Measurements from ENCODE around the gene VPS54. TPM values are rescaled to one million over a fixed set of nuclear protein-coding genes. Genes with fewer than 3 reads are reported as not detected.

The VPS54 gene
- total RNA-seq, 1 donor from 2014 or later = 28.2 TPM

DNA sequence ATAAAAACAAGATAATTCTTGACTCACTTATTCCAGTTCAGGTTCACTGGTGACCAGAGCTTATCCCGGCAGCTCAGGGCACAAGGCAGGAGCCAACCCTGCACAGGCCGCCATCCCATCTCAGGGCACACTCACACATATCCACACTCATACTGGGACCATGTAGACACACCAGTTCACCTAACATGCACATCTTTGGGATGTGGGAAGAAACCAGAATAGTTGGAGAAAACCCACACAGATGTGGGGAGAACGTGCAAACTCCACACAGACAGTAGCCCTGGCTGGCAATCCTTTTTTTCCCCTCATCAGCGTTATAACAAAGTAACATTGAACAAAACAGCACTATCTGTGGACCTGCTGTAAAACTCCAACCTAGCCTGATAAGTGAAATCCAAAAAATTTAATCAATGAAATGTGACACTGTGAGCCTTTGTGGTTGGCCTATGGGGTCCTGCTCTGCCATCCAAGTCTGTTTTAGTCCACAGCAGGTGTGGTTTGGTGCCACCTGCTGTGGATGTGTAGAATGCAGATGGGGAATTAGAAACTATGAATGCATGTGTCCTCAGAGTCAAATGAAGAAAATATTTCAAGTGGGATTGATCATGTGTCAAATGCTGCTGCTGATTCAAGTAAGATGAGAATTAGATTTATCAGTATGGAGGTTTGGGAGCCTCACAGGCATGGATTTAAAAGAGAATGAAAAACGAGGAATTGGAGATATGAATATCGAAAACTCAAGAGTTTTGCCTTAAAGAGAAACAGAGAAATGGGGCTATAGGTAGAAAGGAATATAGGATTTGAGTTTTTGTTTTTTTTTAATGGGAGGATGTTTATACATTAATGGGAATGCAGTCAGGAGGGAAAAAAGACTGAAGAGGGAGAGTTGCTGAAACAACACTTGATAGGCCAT is 130.5 kb downstream of the VPS54 start:
- Mint-ChIP-seq H3K4me1 (ENCODE audit: low read depth) (peaks cover 9% of the 10 kb centered on the region), H3K27ac (peak overlapping the region; percentile 30), H3K36me3 (ENCODE audit: insufficient read depth) (peaks cover 23% of the 10 kb centered on the region), H3K9me3 (ENCODE audit: low read depth) (no peaks in the 10 kb centered on the region), H3K4me3 (ENCODE audit: low read depth) (no peak overlapping the region), H3K27me3 (no peaks in the 10 kb centered on the region)
- TF ChIP-seq, protein P1, sequence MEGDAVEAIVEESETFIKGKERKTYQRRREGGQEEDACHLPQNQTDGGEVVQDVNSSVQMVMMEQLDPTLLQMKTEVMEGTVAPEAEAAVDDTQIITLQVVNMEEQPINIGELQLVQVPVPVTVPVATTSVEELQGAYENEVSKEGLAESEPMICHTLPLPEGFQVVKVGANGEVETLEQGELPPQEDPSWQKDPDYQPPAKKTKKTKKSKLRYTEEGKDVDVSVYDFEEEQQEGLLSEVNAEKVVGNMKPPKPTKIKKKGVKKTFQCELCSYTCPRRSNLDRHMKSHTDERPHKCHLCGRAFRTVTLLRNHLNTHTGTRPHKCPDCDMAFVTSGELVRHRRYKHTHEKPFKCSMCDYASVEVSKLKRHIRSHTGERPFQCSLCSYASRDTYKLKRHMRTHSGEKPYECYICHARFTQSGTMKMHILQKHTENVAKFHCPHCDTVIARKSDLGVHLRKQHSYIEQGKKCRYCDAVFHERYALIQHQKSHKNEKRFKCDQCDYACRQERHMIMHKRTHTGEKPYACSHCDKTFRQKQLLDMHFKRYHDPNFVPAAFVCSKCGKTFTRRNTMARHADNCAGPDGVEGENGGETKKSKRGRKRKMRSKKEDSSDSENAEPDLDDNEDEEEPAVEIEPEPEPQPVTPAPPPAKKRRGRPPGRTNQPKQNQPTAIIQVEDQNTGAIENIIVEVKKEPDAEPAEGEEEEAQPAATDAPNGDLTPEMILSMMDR (IDR thresholded peaks at IDR 0.05; ENCODE audit: unreplicated experiment) = peak; percentile 88
- peak; percentile 28 for DNase-seq (ENCODE audit: low spot score, unreplicated experiment)

- Mint-ChIP-seq H3K27me3 (no peaks in the 10 kb centered on the region), H3K36me3 (ENCODE audit: insufficient read depth) (peaks cover 22% of the 10 kb centered on the region), H3K9me3 (ENCODE audit: low read depth) (no peaks in the 10 kb centered on the region), H3K4me3 (ENCODE audit: low read depth) (no peak overlapping the region), H3K4me1 (ENCODE audit: low read depth) (peaks cover 9% of the 10 kb centered on the region), H3K27ac (no peak overlapping the region)
- TF ChIP-seq, protein P1 (IDR thresholded peaks at IDR 0.05; ENCODE audit: unreplicated experiment) = no peak
- no peak for DNase-seq (ENCODE audit: low spot score, unreplicated experiment)
Measured at GRCh38 chr2:63888053-63888452, 131.2 kb downstream of the VPS54 start.

DNA sequence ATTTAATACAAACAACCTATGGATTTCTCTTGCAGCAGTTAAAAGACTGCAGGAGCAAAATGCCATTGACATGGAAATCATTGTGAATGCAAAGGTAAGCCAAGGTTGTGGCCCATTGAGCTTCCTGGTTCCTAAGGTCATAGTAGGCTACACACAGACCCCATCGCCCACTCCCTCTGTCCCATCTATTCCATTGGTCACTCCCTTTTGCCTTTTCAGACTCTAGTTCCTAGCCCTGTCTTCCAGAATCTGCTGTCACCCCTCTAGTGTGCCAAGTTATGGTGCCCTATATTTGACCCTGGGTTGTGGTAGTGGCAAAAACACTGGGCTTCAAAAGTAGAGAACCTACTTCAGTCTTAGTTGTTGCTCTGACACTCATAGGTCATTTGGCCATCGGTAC is 132.8 kb downstream of the VPS54 start:
- Mint-ChIP-seq H3K9me3 (ENCODE audit: low read depth) (no peaks in the 10 kb centered on the region), H3K27me3 (no peaks in the 10 kb centered on the region), H3K4me3 (ENCODE audit: low read depth) (no peak overlapping the region), H3K36me3 (ENCODE audit: insufficient read depth) (peaks cover 28% of the 10 kb centered on the region), H3K27ac (no peak overlapping the region), H3K4me1 (ENCODE audit: low read depth) (peaks cover 9% of the 10 kb centered on the region)
- no peak for DNase-seq (ENCODE audit: low spot score, unreplicated experiment)
- TF ChIP-seq, protein P1 (IDR thresholded peaks at IDR 0.05; ENCODE audit: unreplicated experiment) = no peak

GRCh38 chr2:63882395-63883105 is 136.7 kb downstream of the VPS54 start:
- Mint-ChIP-seq H3K27me3 (no peaks in the 10 kb centered on the region), H3K27ac (no peak overlapping the region), H3K4me1 (ENCODE audit: low read depth) (peaks cover 8% of the 10 kb centered on the region), H3K36me3 (ENCODE audit: insufficient read depth) (peaks cover 22% of the 10 kb centered on the region), H3K9me3 (ENCODE audit: low read depth) (no peaks in the 10 kb centered on the region), H3K4me3 (ENCODE audit: low read depth) (no peak overlapping the region)
- DNase-seq (ENCODE audit: low spot score, unreplicated experiment) = no peak
- TF ChIP-seq, protein P1 (IDR thresholded peaks at IDR 0.05; ENCODE audit: unreplicated experiment) = no peak

- peaks cover 8% of the 10 kb centered on the region for H3K4me1 Mint-ChIP-seq (ENCODE audit: low read depth)
Measured at GRCh38 chr2:63881205-63881604, 138.0 kb downstream of the VPS54 start.

More at GRCh38 chr2:63881205-63881604, 138.0 kb downstream of the VPS54 start:
- Mint-ChIP-seq H3K27ac (no peak overlapping the region), H3K36me3 (ENCODE audit: insufficient read depth) (peaks cover 25% of the 10 kb centered on the region), H3K9me3 (ENCODE audit: low read depth) (no peaks in the 10 kb centered on the region), H3K4me3 (ENCODE audit: low read depth) (no peak overlapping the region), H3K27me3 (no peaks in the 10 kb centered on the region)
- TF ChIP-seq, protein P1 (IDR thresholded peaks at IDR 0.05; ENCODE audit: unreplicated experiment) = no peak
- no peak for DNase-seq (ENCODE audit: low spot score, unreplicated experiment)
